GM18511 (cell line): ENCODE data around the gene CMTM5.

Experiments
- ATAC-seq: cut with Tn5 transposase; IDR thresholded peaks from one replicate; pipeline ENCODE4 v1.9.1; 2021; ENCODE audit warnings: mild to moderate bottlenecking, moderate library complexity; ENCODE audit not compliant: unreplicated experiment

Gene CMTM5

GRCh38 chr14:23357261-23357660 lies 19.6 kb upstream of the CMTM5 start:
- ATAC-seq, result no peak

GRCh38 chr14:23358042-23358441 lies 18.8 kb upstream of the CMTM5 start:
- no peak for ATAC-seq

GRCh38 chr14:23358553-23359166 lies 18.2 kb upstream of the CMTM5 start:
- ATAC-seq, result no peak

GRCh38 chr14:23359167-23359626 lies 17.6 kb upstream of the CMTM5 start:
- no peak for ATAC-seq

- ATAC-seq, result no peak
Observed at GRCh38 chr14:23359722-23360447, 17.0 kb upstream of the CMTM5 start.

GRCh38 chr14:23360496-23360895 lies 16.4 kb upstream of the CMTM5 start:
- ATAC-seq, result no peak

- ATAC-seq, result no peak
Observed at GRCh38 chr14:23361320-23361719, 15.5 kb upstream of the CMTM5 start.

- no peak for ATAC-seq
Observed at GRCh38 chr14:23361763-23362162, 15.1 kb upstream of the CMTM5 start.

GRCh38 chr14:23362200-23362599 lies 14.6 kb upstream of the CMTM5 start:
- no peak for ATAC-seq

- no peak for ATAC-seq
Observed at GRCh38 chr14:23364164-23365035, 12.4 kb upstream of the CMTM5 start.

GRCh38 chr14:23365036-23365731 lies 11.7 kb upstream of the CMTM5 start, which contains the start of gene EFS:
EFS (minus strand) TSS chr14:23365172; CDS start chr14:23365025, 147 bp downstream.
- no peak for ATAC-seq

GRCh38 chr14:23365732-23366425 lies 11.0 kb upstream of the CMTM5 start:
- no peak for ATAC-seq

- no peak for ATAC-seq
Observed at GRCh38 chr14:23366426-23366921, 10.4 kb upstream of the CMTM5 start.

- no peak for ATAC-seq
Observed at GRCh38 chr14:23370221-23370620, 6.6 kb upstream of the CMTM5 start.

GRCh38 chr14:23371865-23372264 lies 5.0 kb upstream of the CMTM5 start:
- no peak for ATAC-seq

GRCh38 chr14:23372509-23372908 lies 4.3 kb upstream of the CMTM5 start, which contains the start of gene IL25:
IL25 (plus strand) TSS chr14:23372809.
- no peak for ATAC-seq

GRCh38 chr14:23373041-23373440 lies 3.8 kb upstream of the CMTM5 start:
- ATAC-seq, result no peak

GRCh38 chr14:23375527-23376251 lies 1.2 kb upstream of the CMTM5 start:
- no peak for ATAC-seq

GRCh38 chr14:23377198-23377550 lies 328 bp downstream of the CMTM5 start:
- no peak for ATAC-seq
